Measurements from ENCODE around the gene DIP2C. TPM values are rescaled to one million over a fixed set of nuclear protein-coding genes. Genes with fewer than 3 reads are reported as not detected.
"Not testable (repeated sequence)": the region's sequence is repeated elsewhere in the genome, so short reads cannot be mapped to it uniquely, and the experiment has no call there.

The DIP2C gene
- polyA plus RNA-seq, 12 donors = 18.1 to 31.7 (median 26.1) TPM; not detected in 1

DNA sequence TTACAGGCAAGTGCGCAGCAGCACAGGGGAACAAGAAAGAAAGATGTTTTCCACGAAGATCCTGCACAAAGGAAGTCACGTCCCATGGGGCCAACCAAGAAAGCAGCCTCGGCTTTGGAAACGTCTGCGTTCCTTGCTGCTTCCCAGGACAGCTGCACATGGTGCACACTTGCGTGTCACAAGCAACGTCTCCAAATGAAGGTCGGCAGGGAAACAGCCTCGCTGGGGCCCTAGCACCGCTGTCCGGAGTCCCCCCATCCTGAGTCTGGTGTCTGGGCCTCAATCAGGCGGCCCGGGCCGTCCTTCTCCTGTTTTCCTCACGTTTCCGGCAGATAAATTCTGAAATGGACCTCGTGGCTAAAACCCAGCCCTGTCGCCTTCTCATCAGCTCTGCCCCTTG is 206.2 kb downstream of the DIP2C start:
- no peak for DNase-seq

- no peak for DNase-seq
These were observed 206.6 kb downstream of the DIP2C start for GRCh38 chr10:482848-483247.

GRCh38 chr10:482051-482501 is 207.4 kb downstream of the DIP2C start:
- DNase-seq = no peak

DNA sequence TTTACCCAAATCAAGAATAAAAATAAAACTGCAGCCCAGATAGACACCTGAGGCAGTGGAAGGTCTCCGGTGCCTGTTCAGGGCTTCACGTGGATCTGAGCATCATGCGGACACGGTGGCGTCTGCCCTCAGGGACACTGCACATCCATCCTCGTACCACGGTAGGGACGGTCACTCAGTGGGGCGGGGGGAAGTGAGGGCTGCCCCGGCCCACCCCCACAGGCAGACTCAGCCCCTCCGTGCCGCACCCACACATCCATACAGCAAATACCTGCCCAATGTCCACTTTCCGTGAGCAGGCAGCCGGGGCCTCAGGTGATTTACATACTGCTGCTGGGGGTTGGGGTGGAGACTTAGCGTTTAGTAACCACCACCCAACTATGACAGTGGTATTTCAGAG is 207.8 kb downstream of the DIP2C start:
- no peak for DNase-seq

DNA sequence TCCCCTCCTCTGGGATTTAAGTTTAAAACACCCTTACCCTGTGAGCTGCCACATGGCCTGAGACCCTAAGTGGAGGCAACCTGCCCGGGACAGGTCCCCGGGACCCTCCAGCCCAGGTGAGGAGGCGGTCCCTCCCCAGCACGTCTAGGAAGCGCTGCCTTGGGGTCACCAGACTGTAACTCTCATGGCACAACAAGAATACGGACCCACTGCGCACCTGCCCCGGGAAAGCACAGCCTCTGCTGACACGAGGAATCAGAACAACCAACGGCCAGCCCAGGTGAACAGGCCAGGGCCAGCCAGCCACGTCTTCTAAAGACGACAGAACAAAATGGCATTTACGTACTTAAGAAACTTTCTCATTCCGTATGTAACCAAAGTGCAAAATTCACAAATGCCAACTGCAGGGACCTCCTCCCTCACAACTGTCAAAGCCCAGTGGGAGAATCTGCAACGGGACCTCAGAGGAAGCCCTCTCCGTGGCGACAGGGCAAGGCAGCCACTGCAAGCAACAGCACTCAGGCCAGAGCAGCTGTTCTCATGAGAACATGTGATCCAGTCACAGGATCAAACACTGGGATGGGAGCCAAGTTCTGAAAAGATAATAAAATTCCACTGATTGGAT is 208.4 kb downstream of the DIP2C start:
- DNase-seq = no peak

GRCh38 chr10:480498-480927 is 209.0 kb downstream of the DIP2C start:
- DNase-seq = no peak

DNA sequence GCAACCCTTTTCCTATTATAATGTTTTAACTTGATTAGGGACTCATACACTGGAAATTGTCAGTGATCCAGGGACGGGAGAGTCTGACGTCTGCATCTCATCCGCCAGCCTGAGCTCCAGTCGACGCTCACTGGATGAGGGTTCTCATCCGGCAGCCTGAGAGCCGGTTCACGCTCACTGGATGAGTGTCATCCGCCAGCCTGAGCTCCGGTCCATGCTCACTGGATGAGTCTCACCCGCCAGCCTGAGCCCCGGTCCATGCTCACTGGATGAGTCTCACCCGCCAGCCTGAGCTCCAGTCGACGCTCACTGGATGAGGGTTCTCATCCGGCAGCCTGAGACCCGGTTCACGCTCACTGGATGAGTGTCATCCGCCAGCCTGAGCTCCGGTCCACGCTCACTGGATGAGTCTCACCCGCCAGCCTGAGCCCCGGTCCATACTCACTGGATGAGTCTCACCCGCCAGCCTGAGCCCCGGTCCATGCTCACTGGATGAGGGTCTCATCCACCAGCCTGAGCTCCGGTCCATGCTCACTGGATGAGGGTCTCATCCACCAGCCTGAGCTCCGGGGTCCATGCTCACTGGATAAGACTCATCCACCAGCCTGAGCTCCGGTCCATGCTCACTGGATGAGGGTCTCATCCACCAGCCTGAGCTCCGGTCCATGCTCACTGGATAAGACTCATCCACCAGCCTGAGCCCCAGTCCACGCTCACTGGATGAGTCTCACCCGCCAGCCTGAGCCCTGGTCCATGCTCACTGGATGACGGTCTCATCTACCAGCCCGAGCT is 209.6 kb downstream of the DIP2C start:
- DNase-seq = not testable (repeated sequence)

- DNase-seq = no peak
These were observed 210.8 kb downstream of the DIP2C start for GRCh38 chr10:478471-479245.

DNA sequence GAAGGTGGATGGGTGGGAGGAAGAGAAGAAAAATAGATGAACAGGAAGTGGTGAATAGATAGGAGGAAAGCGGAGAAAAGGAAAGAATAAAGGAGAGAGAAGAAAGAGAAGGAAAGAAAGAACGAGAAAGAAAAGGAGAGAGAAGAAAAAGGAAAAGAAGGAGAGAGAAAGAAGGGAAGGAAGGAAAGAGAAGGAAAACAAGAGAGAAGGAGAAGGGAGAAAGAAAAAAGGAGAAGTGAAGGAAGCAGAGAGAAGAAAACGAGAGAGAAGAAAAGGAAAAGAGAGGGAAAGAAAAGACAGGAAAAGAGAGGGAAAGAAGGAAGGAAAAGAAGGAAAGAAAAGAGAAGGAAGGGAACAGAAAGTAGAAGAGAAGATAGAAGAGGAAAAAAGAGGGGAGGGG is 211.8 kb downstream of the DIP2C start:
- DNase-seq = no peak

DNA sequence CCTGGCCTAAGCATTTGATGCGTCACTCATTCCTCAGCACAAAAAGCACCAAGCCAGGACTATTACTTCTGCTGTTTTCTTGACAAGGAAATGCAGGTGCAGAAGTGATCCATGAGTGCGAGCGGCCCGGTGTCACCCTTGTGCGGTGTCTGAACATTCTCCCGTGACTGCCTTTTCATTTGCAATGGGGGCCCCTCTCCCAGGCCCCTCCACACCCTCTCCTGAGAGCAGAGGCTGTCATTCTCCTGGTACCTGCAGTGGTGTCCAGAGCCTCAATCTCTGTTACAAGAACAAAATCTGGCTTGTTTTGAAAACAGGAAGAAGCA is 213.1 kb downstream of the DIP2C start:
- no peak for DNase-seq

- no peak for DNase-seq
These were observed 213.6 kb downstream of the DIP2C start for GRCh38 chr10:475709-476454.

- DNase-seq = no peak
These were observed 214.5 kb downstream of the DIP2C start for GRCh38 chr10:474946-475345.

DNA sequence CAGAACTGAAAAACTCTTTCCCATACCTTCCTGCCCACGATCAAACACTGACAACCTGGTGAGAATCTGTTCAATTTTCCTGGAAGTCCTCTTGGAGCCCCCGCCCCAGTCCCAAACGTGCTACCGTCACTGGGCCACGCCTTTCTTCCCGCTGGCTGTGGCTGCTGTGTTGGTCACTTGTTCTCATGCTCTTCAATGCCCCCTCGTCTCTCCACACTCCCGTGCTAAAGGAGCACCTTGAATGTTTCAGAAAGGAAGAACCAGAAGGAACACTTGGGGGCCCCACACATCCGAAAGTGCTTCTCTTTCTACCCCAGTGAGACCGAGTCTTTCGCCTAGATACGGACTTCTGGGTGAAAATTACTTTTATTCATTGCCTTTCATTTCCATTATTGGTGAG is 215.1 kb downstream of the DIP2C start:
- DNase-seq = no peak

GRCh38 chr10:472241-472910 is 217.1 kb downstream of the DIP2C start:
- DNase-seq = no peak

DNA sequence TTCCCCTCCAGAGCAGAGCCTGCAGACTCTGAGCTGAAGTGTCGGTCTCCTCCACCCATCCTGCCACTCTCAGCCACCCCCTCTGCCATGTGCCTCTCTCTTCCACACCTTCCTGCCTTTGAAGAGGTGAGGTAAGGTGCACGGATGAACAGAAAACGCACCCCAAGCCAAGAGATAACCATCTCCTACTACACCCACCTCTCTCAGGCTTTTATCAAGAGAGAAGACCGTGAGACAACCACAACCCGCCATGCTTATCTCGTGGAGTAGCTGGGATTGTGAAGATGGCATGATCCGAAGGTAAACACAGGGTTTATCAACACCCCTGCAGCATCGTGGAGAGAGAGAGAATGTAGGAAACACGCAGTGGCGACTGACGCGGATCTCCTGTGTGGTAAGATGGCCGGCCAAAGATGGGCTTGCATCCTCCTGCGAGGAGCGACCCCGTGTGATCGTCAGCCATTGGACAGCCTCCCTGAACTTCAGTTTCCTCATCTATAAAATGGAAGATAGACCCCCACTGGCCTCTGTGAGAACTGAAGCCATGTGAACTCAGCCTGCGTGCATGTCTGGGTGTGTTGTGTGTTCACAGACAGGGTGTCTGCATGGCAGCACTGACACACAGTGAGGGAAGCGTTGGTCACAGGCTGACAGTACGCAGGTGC is 219.0 kb downstream of the DIP2C start:
- DNase-seq = no peak

- DNase-seq = no peak
These were observed 219.5 kb downstream of the DIP2C start for GRCh38 chr10:469947-470338.

DNA sequence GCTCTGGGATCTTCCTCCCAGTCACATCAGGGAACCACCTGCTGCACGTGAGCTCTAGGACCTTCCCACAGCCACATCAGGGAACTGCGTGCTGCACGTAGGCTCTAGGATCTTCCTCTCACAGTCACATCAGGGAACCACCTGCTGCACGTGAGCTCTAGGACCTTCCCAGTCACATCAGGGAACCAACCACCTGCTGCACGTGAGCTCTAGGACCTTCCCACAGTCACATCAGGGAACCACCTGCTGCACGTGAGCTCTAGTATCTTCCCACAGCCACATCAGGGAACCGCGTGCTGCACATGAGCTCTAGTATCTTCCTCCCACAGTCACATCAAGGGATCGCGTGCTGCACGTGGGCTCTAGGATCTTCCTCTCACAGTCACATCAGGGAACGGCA is 229.7 kb downstream of the DIP2C start:
- DNase-seq = no peak

DNA sequence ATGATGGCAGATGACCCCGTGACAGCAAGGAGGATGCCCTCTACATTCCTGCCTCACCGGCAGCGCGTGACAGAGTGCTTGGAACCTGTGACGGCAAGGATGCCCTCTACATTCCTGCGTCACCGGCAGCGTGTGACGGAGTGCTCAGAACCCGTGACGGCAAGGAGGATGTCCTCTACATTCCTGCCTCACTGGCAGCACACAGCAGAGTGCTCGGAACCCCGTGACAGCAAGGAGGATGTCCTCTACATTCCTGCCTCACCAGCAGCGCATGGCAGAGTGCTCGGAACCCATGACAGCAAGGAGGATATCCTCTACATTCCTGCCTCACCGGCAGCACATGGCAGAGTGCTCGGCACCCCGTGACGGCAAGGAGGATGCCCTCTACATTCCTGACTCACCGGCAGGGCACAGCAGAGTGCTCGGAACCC is 231.0 kb downstream of the DIP2C start:
- DNase-seq = no peak

- DNase-seq = no peak
These were observed 233.0 kb downstream of the DIP2C start for GRCh38 chr10:456486-456885.

DNA sequence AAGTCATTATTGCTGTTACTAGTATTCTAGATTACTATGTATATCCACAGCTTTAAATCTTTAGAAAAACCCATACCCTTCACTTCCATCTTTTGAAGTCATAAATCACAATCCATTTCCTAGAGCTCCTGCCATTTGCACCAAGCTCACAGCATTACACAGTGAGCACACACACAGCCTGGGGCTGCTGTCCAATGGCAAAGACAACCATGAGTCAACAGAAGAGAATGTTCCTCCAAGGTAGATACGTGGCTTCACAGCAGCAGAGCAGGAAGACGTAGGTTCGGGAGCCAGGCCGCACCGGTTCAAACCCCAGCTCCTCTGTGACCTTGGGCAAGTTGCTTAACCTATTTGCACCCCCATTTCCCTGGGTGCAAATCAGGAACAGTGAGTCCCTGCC is 234.6 kb downstream of the DIP2C start:
- peak; percentile 20 for DNase-seq

- DNase-seq = no peak
These were observed 235.8 kb downstream of the DIP2C start for GRCh38 chr10:453647-454046.

All from muscle of arm (tissue), 12 donors.